GM12878 (cell line): ENCODE data around the gene ENTPD6. TPM values are rescaled to one million over a fixed set of nuclear protein-coding genes. Genes with fewer than 3 reads are reported as not detected.

Experiments used
- ATAC-seq: fragments of 200-7000 bp; cut with Tn5 transposase; 3 replicates; pipeline ENCODE4 v1.9.1; 2020; ENCODE audit warnings: mild to moderate bottlenecking, moderate library complexity
- BruUV-seq: library from RNA; stranded (reverse); fragments of 400-500 nt; replicated peaks from 2 replicates; lab custom pipeline; 2021; lab: Mats Ljungman, UMichigan
- CTCF ChIA-PET: fragments of 300-600 bp; sonication (Branson Sonifier 250); formaldehyde crosslinking; extraction: SDS; loops from one replicate; lab custom pipeline; 2021; ENCODE audit warnings: inconsistent platforms; lab: Yijun Ruan, JAX
- POLR2A ChIA-PET: fragments of 350-600 bp; formaldehyde crosslinking; extraction: SDS; loops from one replicate; lab custom pipeline; 2021; ENCODE audit warnings: inconsistent platforms; lab: Charles Lee
- RAD21 ChIA-PET: fragments of 300-600 bp; sonication (Branson Sonifier 250); formaldehyde crosslinking; loops from one replicate; lab custom pipeline; 2023; ENCODE audit warnings: antibody characterized with exemption; ENCODE audit not compliant: unreplicated experiment; lab: Charles Lee
- SMC1A ChIA-PET: fragments of 300-600 bp; sonication (Branson Sonifier 250); formaldehyde crosslinking; loops from one replicate; lab custom pipeline; 2023; ENCODE audit not compliant: unreplicated experiment, uncharacterized antibody; lab: Charles Lee
- DNase-seq: peaks from one replicate; pipeline ENCODE4 v3.0.0-alpha.2; 2011; ENCODE audit warnings: low read depth, low spot score
- FAIRE-seq: peaks from 3 replicates; lab custom pipeline; 2011; peaks lifted over from hg19 to GRCh38; lab: Jason Lieb, UNC
- H2AFZ ChIP-seq: 2 replicates; pipeline ENCODE4 v1.6.0; 2011; ENCODE audit warnings: low read depth, low read length, control low read depth; ENCODE audit not compliant: control insufficient read depth
- H3K27ac ChIP-seq: 2 replicates; pipeline ENCODE4 v1.5.1; 2011; ENCODE audit warnings: control low read depth; ENCODE audit not compliant: control insufficient read depth, insufficient read depth
- H3K27me3 ChIP-seq, 2 experiments: replicated peaks in 1 of 2; 2 replicates each; pipeline versions ENCODE4 v1.6.0 to v1.6.1; 2011; ENCODE audit warnings: low read length in 1 of 2; ENCODE audit not compliant: control insufficient read depth in 2 of 2, insufficient read depth in 2 of 2
- H3K36me3 ChIP-seq, 2 experiments: 2 replicates each; pipeline ENCODE4 v1.5.1; 2011; ENCODE audit warnings: low read length in 1 of 2; ENCODE audit not compliant: control insufficient read depth in 2 of 2, insufficient read depth in 2 of 2
- H3K4me1 ChIP-seq: 2 replicates; pipeline ENCODE4 v1.6.1; 2011; ENCODE audit warnings: mild to moderate bottlenecking, low read length, moderate library complexity, mixed read lengths; ENCODE audit not compliant: control insufficient read depth, insufficient read depth
- H3K4me2 ChIP-seq: 2 replicates; pipeline ENCODE4 v1.6.0; 2011; ENCODE audit warnings: control low read depth; ENCODE audit not compliant: control insufficient read depth, insufficient read depth
- H3K4me3 ChIP-seq: fragments of 200-600 bp; sonication (generic); 2 replicates; pipeline ENCODE4 v1.5.1; 2016
- H3K79me2 ChIP-seq: 2 replicates; pipeline ENCODE4 v1.6.0; 2011; ENCODE audit warnings: low read length; ENCODE audit not compliant: control insufficient read depth, insufficient read depth
- H3K9ac ChIP-seq: 2 replicates; pipeline ENCODE4 v1.8.0; 2011; ENCODE audit warnings: low read length, control low read depth, mixed read lengths; ENCODE audit not compliant: control insufficient read depth, insufficient read depth
- H3K9me3 ChIP-seq: replicated peaks from 3 replicates; pipeline ENCODE4 v1.5.1; 2011; ENCODE audit warnings: mild to moderate bottlenecking, low read length; ENCODE audit not compliant: control insufficient read depth, insufficient read depth
- H4K20me1 ChIP-seq: 2 replicates; pipeline ENCODE4 v1.6.0; 2011; ENCODE audit not compliant: control insufficient read depth, insufficient read depth
- EP300 ChIP-seq, 2 experiments: fragments of 150-350 bp in 1 of 2; IDR thresholded peaks; 2 replicates each; pipeline ENCODE4 v1.6.1; 2011 to 2012; ENCODE audit warnings: low read depth in 2 of 2, low read length in 2 of 2, borderline replicate concordance in 1 of 2, improper control_type of control experiment in 1 of 2, inconsistent platforms in 1 of 2; ENCODE audit not compliant: control insufficient read depth in 1 of 2
- NFYA ChIP-seq: IDR thresholded peaks from 2 replicates; pipeline ENCODE4 v1.6.1; 2011; ENCODE audit warnings: low read depth, mild to moderate bottlenecking, low read length, improper control_type of control experiment, borderline replicate concordance
- PML ChIP-seq: IDR thresholded peaks from 2 replicates; pipeline ENCODE4 v1.6.1; 2012; ENCODE audit warnings: low read length, inconsistent platforms
- POLR2AphosphoS2 ChIP-seq: IDR thresholded peaks from 2 replicates; pipeline ENCODE4 v1.6.1; 2011; ENCODE audit warnings: low read depth, mild to moderate bottlenecking, low read length, improper control_type of control experiment, moderate library complexity
- SUPT20H ChIP-seq: IDR thresholded peaks from 2 replicates; pipeline ENCODE4 v1.6.1; 2011; ENCODE audit warnings: low read depth, mild to moderate bottlenecking, low read length, moderate library complexity, borderline replicate concordance; ENCODE audit not compliant: control insufficient read depth
- TCF3 ChIP-seq: IDR thresholded peaks from 2 replicates; pipeline ENCODE4 v1.6.1; 2012; ENCODE audit warnings: low read depth, mild to moderate bottlenecking, low read length, borderline replicate concordance; ENCODE audit not compliant: insufficient read depth
- ZZZ3 ChIP-seq: IDR thresholded peaks from 2 replicates; pipeline ENCODE4 v1.6.1; 2011; ENCODE audit warnings: low read depth; ENCODE audit not compliant: control insufficient read depth, insufficient read length
- WGBS: methylation state at CpG from one replicate; pipeline ENCODE4 v1.1.6; 2016; ENCODE audit warnings: low lambda C conversion rate; ENCODE audit not compliant: insufficient replicate concordance, insufficient coverage; ENCODE audit errors: missing lambda C conversion rate; 5-methylcytosine and 5-hydroxymethylcytosine counted together
- in situ Hi-C: fragments of 300-500 bp; cut with MboI; formaldehyde crosslinking; loops from 9 replicates; pipeline ENCODE4 v1.14.3; 2018; ENCODE audit warnings: mixed read lengths
- intact Hi-C: fragments of 100-400 bp; cut with micrococcal nuclease; formaldehyde crosslinking; loops from one replicate; pipeline ENCODE4 v1.14.2; 2022; ENCODE audit not compliant: unreplicated experiment
- polyA plus RNA-seq, 11 experiments: library from polyadenylated mRNA; depleted of rRNA in 4 of 11; unstranded in 6 of 11; stranded (reverse) in 5 of 11; fragments of >200 nt; fragmentation: Nextera tagmentation in 4 of 11; fragmentation: Illumina TruSeq in 1 of 11; extraction: Ambion mirVana in 4 of 11; extraction: Trizol in 1 of 11; gene quantifications; 1 replicate in 1 of 11; 2 replicates in 10 of 11; pipeline versions ENCODE4 v1.2.1 to v1.2.3, GENCODE V29; 2011 to 2016; ENCODE audit warnings: inconsistent platforms in 2 of 11, missing spikeins in 2 of 11, low read depth in 1 of 11
- total RNA-seq, 4 experiments: library from RNA; depleted of rRNA in 3 of 4; stranded (reverse); fragments of >200 nt in 3 of 4; fragmentation: Illumina TruSeq in 1 of 4; extraction: Trizol in 1 of 4; gene quantifications; 2 replicates each; pipeline versions ENCODE4 v1.2.1 to v1.2.3, GENCODE V29; 2013 to 2021
- TF ChIP-seq, protein P1 (sequence below): fragments of 450-650 bp; IDR thresholded peaks from 2 replicates; pipeline ENCODE4 v1.6.1; 2017; ENCODE audit warnings: mild to moderate bottlenecking

ENTPD6 gene
- total and polyA plus RNA-seq, 10 of the 15 experiments (the other 5 are each of a cell fraction or from before 2014, with no cell fraction given), result 0.53 to 45.4 (median 31.1) TPM

DNA sequence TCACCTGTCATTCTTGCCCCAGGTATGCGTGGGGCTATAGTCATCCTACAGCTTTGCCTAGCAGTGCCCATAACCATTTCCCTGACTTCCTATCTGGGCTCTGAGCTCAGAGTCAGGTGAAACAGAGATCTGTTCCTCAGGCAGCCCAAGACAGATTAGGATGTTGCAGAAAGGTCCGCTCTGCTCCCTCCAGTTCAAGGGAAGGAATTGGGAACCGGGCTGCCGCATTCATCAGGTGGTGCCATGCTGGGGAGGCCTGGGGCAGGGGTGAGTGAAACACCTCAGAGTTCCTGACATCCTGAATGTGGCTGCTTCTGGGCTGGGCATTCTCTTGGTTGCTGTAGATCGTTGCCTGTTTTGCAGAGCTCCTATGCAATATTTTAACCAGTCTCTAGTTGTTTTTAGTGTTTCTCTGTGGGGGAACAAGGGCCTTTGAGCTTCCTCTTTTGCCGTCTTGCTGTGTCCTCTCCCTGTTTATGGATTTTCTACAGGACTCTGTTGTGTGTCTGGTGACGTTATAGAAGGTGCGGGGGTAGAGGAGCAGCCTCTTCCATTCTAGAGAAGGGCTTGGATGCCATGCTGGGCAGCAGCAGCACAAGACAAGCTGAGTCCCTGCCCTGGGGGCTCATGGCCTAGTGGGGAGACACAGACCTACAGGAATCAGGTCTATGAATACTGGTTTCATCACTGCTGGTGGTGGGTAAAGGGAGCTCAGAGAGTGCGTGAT, 9.2 kb downstream of the ENTPD6 start:
- DNase-seq (no peak), FAIRE-seq (no peak)

More for the DNA sequence above, 9.2 kb downstream of the ENTPD6 start:
- RAD21 ChIA-PET, result interaction anchor here (1.6 to 2.0 kb wide), 2 partner anchors 76 to 194 kb away, joined by 3 to 8 read pairs; no protein-coding TSS in a partner anchor
- H3K9ac ChIP-seq, result no peak overlapping the region
- no peak overlapping the region for H3K4me3 ChIP-seq
- SMC1A ChIA-PET, result interaction anchor here (1.6 to 2.7 kb wide), 3 partner anchors 18 to 91 kb away, joined by 3 to 11 read pairs (median 6); partner anchors contain the start of gene PYGB
- H3K79me2 ChIP-seq, result no peaks in the 10 kb centered on the region; the same call in 1 of the 2 replicates
- WGBS, result 92% methylated on average over 9 of the region's 9 CpGs
- H3K4me2 ChIP-seq, result no peak overlapping the region
- peak; percentile 31 for ATAC-seq
- H3K27me3 ChIP-seq, result no peaks in the 10 kb centered on the region
- POLR2A ChIA-PET, result interaction anchor here (1.1 to 1.7 kb wide), 2 partner anchors 43 to 244 kb away, joined by 3 to 4 read pairs; partner anchors contain the start of gene PYGB
- peaks cover 1 to 2% of the 10 kb centered on the region in 2 experiments; a peak in 2 of 4 replicates for H3K36me3 ChIP-seq
- intact Hi-C loops, result loop anchor here (10.0 kb wide), 1 partner anchor 60 kb away; no protein-coding TSS in a partner anchor
- in situ Hi-C loops, result no loop called here
- CTCF ChIA-PET, result interaction anchor here (0.7 to 1.3 kb wide), 4 partner anchors 10 to 211 kb away, joined by 3 to 4 read pairs (median 3); no protein-coding TSS in a partner anchor
- no peak overlapping the region for H2AFZ ChIP-seq
- no peak for TF ChIP-seq TCF3
- no peak for TF ChIP-seq SUPT20H
- TF ChIP-seq ZZZ3, result no peak
- TF ChIP-seq NFYA, result no peak
- TF ChIP-seq EP300 (IDR thresholded peaks at IDR 0.05; ENCODE audit: borderline replicate concordance in 1 of 2, control insufficient read depth in 1 of 2, low read depth in 2 of 2, low read length in 2 of 2), result no peak
- no peak for TF ChIP-seq POLR2AphosphoS2
- TF ChIP-seq PML, result no peak
- TF ChIP-seq, protein P1, sequence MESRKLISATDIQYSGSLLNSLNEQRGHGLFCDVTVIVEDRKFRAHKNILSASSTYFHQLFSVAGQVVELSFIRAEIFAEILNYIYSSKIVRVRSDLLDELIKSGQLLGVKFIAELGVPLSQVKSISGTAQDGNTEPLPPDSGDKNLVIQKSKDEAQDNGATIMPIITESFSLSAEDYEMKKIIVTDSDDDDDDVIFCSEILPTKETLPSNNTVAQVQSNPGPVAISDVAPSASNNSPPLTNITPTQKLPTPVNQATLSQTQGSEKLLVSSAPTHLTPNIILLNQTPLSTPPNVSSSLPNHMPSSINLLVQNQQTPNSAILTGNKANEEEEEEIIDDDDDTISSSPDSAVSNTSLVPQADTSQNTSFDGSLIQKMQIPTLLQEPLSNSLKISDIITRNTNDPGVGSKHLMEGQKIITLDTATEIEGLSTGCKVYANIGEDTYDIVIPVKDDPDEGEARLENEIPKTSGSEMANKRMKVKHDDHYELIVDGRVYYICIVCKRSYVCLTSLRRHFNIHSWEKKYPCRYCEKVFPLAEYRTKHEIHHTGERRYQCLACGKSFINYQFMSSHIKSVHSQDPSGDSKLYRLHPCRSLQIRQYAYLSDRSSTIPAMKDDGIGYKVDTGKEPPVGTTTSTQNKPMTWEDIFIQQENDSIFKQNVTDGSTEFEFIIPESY, result no peak
- TF ChIP-seq, all 136 proteins: peak for 0
- peaks cover 5% of the 10 kb centered on the region; the same call in 1 of the 2 replicates for H3K4me1 ChIP-seq
- no peaks in the 10 kb centered on the region; the same call in 2 of the 3 replicates for H3K9me3 ChIP-seq
- no peaks in the 10 kb centered on the region for H4K20me1 ChIP-seq
- H3K27ac ChIP-seq, result no peak overlapping the region
- no TSS peak for BruUV-seq
